KOPT-K1 (cell line): Measurements from ENCODE around the gene LMNB1.
"Not testable (repeated sequence)": the region's sequence is repeated elsewhere in the genome, so short reads cannot be mapped to it uniquely, and the experiment has no call there.

ENCODE experiments used
- H3K27ac ChIP-seq: fragments of 200-600 bp; sonication (generic); 2 replicates; pipeline ENCODE4 v1.5.1; 2016; ENCODE audit warnings: antibody characterized with exemption, mild to moderate bottlenecking, low read depth, low read length; ENCODE audit not compliant: poor library complexity, severe bottlenecking
- H3K36me3 ChIP-seq: fragments of 200-600 bp; sonication (generic); 2 replicates; pipeline ENCODE4 v1.5.1; 2017; ENCODE audit warnings: antibody characterized with exemption, mild to moderate bottlenecking, low read length, moderate library complexity; ENCODE audit not compliant: insufficient read depth
- H3K9me3 ChIP-seq: fragments of 200-600 bp; sonication (generic); 2 replicates; pipeline ENCODE4 v1.5.1; 2017; ENCODE audit warnings: antibody characterized with exemption, low read length, mild to moderate bottlenecking; ENCODE audit not compliant: insufficient read depth, poor library complexity, severe bottlenecking

The LMNB1 gene

DNA sequence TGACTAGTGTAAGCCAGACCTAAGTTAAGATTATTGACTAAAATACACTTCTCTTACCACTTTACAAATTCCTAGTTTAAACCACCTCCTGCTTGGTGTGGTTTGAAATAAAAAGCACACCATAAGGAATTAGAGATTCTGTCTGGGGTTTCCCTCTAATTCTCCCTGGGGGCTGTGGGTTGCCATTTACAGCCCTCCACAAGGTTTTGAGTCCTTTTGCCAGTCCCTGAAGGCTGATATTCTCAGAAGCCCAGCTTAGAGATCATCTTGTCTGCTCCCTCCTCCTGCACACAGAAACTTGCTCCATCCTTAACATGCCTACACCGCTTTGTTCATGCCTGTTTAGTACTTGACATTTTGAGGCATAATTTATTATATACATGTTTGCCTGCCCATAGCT is 7.2 kb upstream of the LMNB1 start:
- no peak overlapping the region for H3K27ac ChIP-seq
- H3K36me3 ChIP-seq = no peaks in the 10 kb centered on the region
- no peaks in the 10 kb centered on the region for H3K9me3 ChIP-seq

- not testable (repeated sequence) for H3K36me3 ChIP-seq, H3K9me3 ChIP-seq, H3K27ac ChIP-seq
Measured at GRCh38 chr5:126773536-126773935, 3.4 kb upstream of the LMNB1 start.

GRCh38 chr5:126774595-126774994 is 2.3 kb upstream of the LMNB1 start:
- not testable (repeated sequence) for H3K9me3 ChIP-seq, H3K27ac ChIP-seq
- H3K36me3 ChIP-seq = peaks cover 13% of the 10 kb centered on the region; the same call in 1 of the 2 replicates

DNA sequence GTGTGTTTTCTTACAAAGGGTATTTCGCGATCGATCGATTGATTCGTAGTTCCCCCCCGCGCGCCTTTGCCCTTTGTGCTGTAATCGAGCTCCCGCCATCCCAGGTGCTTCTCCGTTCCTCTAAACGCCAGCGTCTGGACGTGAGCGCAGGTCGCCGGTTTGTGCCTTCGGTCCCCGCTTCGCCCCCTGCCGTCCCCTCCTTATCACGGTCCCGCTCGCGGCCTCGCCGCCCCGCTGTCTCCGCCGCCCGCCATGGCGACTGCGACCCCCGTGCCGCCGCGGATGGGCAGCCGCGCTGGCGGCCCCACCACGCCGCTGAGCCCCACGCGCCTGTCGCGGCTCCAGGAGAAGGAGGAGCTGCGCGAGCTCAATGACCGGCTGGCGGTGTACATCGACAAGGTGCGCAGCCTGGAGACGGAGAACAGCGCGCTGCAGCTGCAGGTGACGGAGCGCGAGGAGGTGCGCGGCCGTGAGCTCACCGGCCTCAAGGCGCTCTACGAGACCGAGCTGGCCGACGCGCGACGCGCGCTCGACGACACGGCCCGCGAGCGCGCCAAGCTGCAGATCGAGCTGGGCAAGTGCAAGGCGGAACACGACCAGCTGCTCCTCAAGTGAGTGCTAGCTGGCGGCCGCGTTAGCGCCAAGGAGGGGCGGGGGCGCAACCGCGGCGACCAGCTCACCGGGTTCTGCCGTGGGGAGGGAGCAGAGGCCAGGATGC is 480 bp downstream of the LMNB1 start:
- H3K27ac ChIP-seq = peak overlapping the region; percentile 100
- H3K9me3 ChIP-seq = no peaks in the 10 kb centered on the region
- H3K36me3 ChIP-seq = peaks cover 33% of the 10 kb centered on the region

- H3K36me3 ChIP-seq = peaks cover 37% of the 10 kb centered on the region
- H3K9me3 ChIP-seq = no peaks in the 10 kb centered on the region
Measured at GRCh38 chr5:126777975-126778674, 1.2 kb downstream of the LMNB1 start.

GRCh38 chr5:126778675-126779403 is 1.9 kb downstream of the LMNB1 start:
- no peaks in the 10 kb centered on the region for H3K9me3 ChIP-seq
- peaks cover 43% of the 10 kb centered on the region for H3K36me3 ChIP-seq
- peak overlapping the region; percentile 100 for H3K27ac ChIP-seq

More at GRCh38 chr5:126777975-126778674, 1.2 kb downstream of the LMNB1 start:
- H3K27ac ChIP-seq = peak overlapping the region; percentile 100

DNA sequence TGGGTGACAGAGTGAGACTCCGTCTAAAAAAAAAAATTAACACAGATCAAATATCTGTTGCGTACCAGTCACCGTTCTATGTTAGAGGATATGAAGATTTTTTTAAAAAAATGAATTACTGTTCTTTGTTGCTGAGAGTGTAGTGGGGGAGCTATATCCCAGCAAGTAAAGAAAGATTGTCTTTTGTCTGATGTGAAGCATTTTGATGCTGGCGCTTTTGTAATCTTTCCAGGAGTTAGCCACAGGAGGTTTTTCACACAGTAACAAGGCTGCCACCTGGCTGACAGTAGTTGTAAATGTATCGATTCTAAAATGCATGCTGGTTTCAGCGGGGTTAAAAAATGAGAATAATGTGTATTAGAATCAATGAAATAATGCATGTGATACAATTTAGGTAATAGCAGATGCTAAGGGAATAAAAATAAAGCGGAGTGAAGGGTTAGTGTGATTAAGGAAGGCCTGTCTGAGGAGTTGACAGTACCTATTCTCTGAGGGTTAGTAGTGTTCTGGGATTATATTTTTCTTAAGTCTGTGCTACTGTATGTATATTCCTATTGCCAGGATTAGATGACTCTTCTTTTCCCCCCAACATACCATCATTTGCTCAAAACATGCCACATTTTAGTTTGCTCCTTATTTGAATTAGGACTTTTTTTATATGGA is 3.4 kb downstream of the LMNB1 start:
- Histone ChIP-seq H3K36me3 (peaks cover 45% of the 10 kb centered on the region), H3K27ac (peak overlapping the region; percentile 100), H3K9me3 (no peaks in the 10 kb centered on the region)

- H3K36me3 ChIP-seq = peaks cover 68% of the 10 kb centered on the region
- not testable (repeated sequence) for H3K9me3 ChIP-seq, H3K27ac ChIP-seq
Measured at GRCh38 chr5:126788409-126788808, 11.5 kb downstream of the LMNB1 start.

DNA sequence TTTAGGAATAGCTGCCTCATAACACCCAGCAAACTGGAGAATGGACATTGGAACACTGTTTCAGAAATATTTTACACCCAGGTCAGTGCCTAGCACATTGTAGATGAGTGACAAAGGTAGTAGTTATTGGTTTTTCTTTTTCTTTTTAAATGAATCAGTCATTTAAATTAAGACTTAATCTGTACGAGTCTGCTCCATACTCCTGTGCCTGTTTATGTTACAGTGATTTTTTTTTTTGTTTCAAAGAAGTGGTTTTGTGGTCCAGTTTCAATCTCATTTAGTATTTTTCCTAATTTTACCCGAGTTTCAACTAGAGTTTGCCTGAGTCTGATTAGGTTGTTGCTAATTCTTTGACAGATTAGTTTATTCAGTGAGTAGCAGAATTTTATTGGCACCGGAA is 16.2 kb downstream of the LMNB1 start:
- no peaks in the 10 kb centered on the region for H3K9me3 ChIP-seq
- H3K36me3 ChIP-seq = peaks cover 53% of the 10 kb centered on the region
- no peak overlapping the region for H3K27ac ChIP-seq

- peaks cover 53% of the 10 kb centered on the region for H3K36me3 ChIP-seq
- H3K27ac ChIP-seq, H3K9me3 ChIP-seq: not testable (repeated sequence)
Measured at GRCh38 chr5:126793648-126794047, 16.7 kb downstream of the LMNB1 start.

- no peak overlapping the region for H3K27ac ChIP-seq
- H3K9me3 ChIP-seq = no peaks in the 10 kb centered on the region
- peaks cover 53% of the 10 kb centered on the region for H3K36me3 ChIP-seq
Measured at GRCh38 chr5:126794157-126794828, 17.4 kb downstream of the LMNB1 start.

GRCh38 chr5:126799780-126800179 is 22.8 kb downstream of the LMNB1 start:
- H3K27ac ChIP-seq = no peak overlapping the region
- H3K36me3 ChIP-seq = peaks cover 65% of the 10 kb centered on the region
- H3K9me3 ChIP-seq = no peaks in the 10 kb centered on the region

DNA sequence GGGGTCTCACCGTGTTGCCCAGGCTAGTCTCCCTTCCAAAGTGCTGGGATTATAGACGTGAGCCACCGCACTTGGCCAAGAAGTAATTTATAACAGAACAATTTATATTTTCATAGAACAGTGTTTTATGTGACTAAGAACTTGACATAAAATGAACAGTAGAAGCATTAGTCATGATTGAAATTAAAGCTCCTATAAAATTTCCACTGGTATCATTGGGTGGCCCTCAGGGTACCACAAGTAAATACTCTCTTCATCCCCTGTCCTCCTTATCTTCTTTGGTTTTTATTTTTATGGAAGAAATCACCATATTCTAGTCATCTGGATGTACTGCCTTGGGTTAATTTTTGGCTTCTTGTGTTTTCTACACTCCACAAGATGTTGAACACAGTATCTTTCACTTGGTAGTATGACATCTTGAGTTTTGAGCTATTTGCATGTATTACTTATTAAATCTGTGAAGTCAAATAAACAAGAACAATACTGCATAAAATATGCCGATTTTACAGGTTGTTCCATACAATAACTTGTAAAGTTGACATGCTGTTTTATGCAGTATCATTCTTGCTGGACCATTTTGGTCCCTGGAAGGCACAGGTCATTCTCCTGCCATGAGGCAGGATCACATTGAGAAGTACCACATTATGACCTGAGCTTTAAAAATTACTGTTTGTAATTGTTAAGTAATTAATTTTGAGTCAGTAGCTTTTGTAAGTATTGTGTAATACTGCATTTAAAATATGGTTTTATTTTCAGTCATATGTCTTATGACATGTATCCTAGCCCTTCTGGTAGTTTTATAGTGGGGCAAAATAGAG is 24.4 kb downstream of the LMNB1 start:
- Histone ChIP-seq H3K27ac (no peak overlapping the region), H3K9me3 (no peaks in the 10 kb centered on the region), H3K36me3 (peaks cover 73% of the 10 kb centered on the region)

GRCh38 chr5:126801992-126802294 is 25.0 kb downstream of the LMNB1 start:
- Histone ChIP-seq H3K27ac (no peak overlapping the region), H3K9me3 (no peaks in the 10 kb centered on the region), H3K36me3 (peaks cover 79% of the 10 kb centered on the region)
